ENCODE results near the gene INHBC. TPM values are rescaled to one million over a fixed set of nuclear protein-coding genes. Genes with fewer than 3 reads are reported as not detected.
A peak's percentile ranks its signal among the peaks of the same experiment; 100 is the strongest.

The INHBC gene
- total RNA-seq, 1 donor from 2014 or later = not detected

- Mint-ChIP-seq H3K9me3 (ENCODE audit: unreplicated experiment) (no peaks in the 10 kb centered on the region), H3K27me3 (ENCODE audit: unreplicated experiment) (peaks cover 57% of the 10 kb centered on the region), H3K36me3 (ENCODE audit: unreplicated experiment) (no peaks in the 10 kb centered on the region), H3K27ac (ENCODE audit: unreplicated experiment) (no peak overlapping the region), H3K4me3 (ENCODE audit: unreplicated experiment) (peak overlapping the region; percentile 51), H3K4me1 (ENCODE audit: unreplicated experiment) (peaks cover 13% of the 10 kb centered on the region)
- DNase-seq (ENCODE audit: extremely low spot score, unreplicated experiment) = peak; percentile 75
- no peak for TF ChIP-seq CTCF (IDR thresholded peaks at IDR 0.05)
Measured at GRCh38 chr12:57476162-57476992, 41.8 kb downstream of the INHBC start.

GRCh38 chr12:57476993-57477709, 42.6 kb downstream of the INHBC start:
- Mint-ChIP-seq H3K27me3 (ENCODE audit: unreplicated experiment) (peaks cover 54% of the 10 kb centered on the region), H3K4me3 (ENCODE audit: unreplicated experiment) (no peak overlapping the region), H3K9me3 (ENCODE audit: unreplicated experiment) (no peaks in the 10 kb centered on the region), H3K36me3 (ENCODE audit: unreplicated experiment) (no peaks in the 10 kb centered on the region), H3K27ac (ENCODE audit: unreplicated experiment) (no peak overlapping the region), H3K4me1 (ENCODE audit: unreplicated experiment) (peaks cover 13% of the 10 kb centered on the region)
- no peak for TF ChIP-seq CTCF (IDR thresholded peaks at IDR 0.05)
- DNase-seq (ENCODE audit: extremely low spot score, unreplicated experiment) = peak; percentile 75

- H3K27me3 Mint-ChIP-seq (ENCODE audit: unreplicated experiment) = peaks cover 46% of the 10 kb centered on the region
- H3K9me3 Mint-ChIP-seq (ENCODE audit: unreplicated experiment) = no peaks in the 10 kb centered on the region
- no peak overlapping the region for H3K27ac Mint-ChIP-seq (ENCODE audit: unreplicated experiment)
- no peak overlapping the region for H3K4me3 Mint-ChIP-seq (ENCODE audit: unreplicated experiment)
- H3K36me3 Mint-ChIP-seq (ENCODE audit: unreplicated experiment) = no peaks in the 10 kb centered on the region
- TF ChIP-seq CTCF (IDR thresholded peaks at IDR 0.05) = no peak
- no peak for DNase-seq (ENCODE audit: extremely low spot score, unreplicated experiment)
- peaks cover 13% of the 10 kb centered on the region for H3K4me1 Mint-ChIP-seq (ENCODE audit: unreplicated experiment)
Measured at GRCh38 chr12:57477710-57478681, 43.4 kb downstream of the INHBC start.

- H3K36me3 Mint-ChIP-seq (ENCODE audit: unreplicated experiment) = no peaks in the 10 kb centered on the region
- H3K4me3 Mint-ChIP-seq (ENCODE audit: unreplicated experiment) = no peak overlapping the region
- peaks cover 20% of the 10 kb centered on the region for H3K4me1 Mint-ChIP-seq (ENCODE audit: unreplicated experiment)
- H3K27me3 Mint-ChIP-seq (ENCODE audit: unreplicated experiment) = peaks cover 39% of the 10 kb centered on the region
- DNase-seq (ENCODE audit: extremely low spot score, unreplicated experiment) = peak; percentile 82
- H3K9me3 Mint-ChIP-seq (ENCODE audit: unreplicated experiment) = no peaks in the 10 kb centered on the region
- H3K27ac Mint-ChIP-seq (ENCODE audit: unreplicated experiment) = no peak overlapping the region
- TF ChIP-seq CTCF (IDR thresholded peaks at IDR 0.05) = no peak
Measured at GRCh38 chr12:57479043-57479375, 44.4 kb downstream of the INHBC start.
